ENCODE data around the gene TBC1D4.

- TF ChIP-seq CTCF (IDR thresholded peaks at IDR 0.05) = no peak
- TF ChIP-seq POLR2AphosphoS5 (IDR thresholded peaks at IDR 0.05; ENCODE audit: low read depth, low read length) = no peak
These were observed 152.9 kb downstream of the TBC1D4 start for GRCh38 chr13:75329097-75329496.

Data from Panc1 (cell line).